ENCODE results near the gene BHLHE23. TPM values are rescaled to one million over a fixed set of nuclear protein-coding genes. Genes with fewer than 3 reads are reported as not detected.

BHLHE23 gene
- total RNA-seq, 2 donors from 2014 or later: not detected

- H3K27ac ChIP-seq: no peak overlapping the region
- TF ChIP-seq CTCF (IDR thresholded peaks at IDR 0.05): no peak
- H3K36me3 ChIP-seq: no peaks in the 10 kb centered on the region
- H3K4me3 ChIP-seq: no peak overlapping the region
- intact Hi-C loops (cut with DNase I): no loop called here
- no peak overlapping the region for H3K9ac ChIP-seq (ENCODE audit: low read depth in 2 of 2, low read length in 2 of 2)
- no peak for DNase-seq
- H3K9me3 ChIP-seq: no peaks in the 10 kb centered on the region
- H3K4me1 ChIP-seq: no peaks in the 10 kb centered on the region
- H3K27me3 ChIP-seq: peaks cover 8% of the 10 kb centered on the region
Observed at GRCh38 chr20:62997417-62998035, 9.2 kb downstream of the BHLHE23 start.

GRCh38 chr20:62996596-62996982 is 10.2 kb downstream of the BHLHE23 start:
- no peak for DNase-seq
- no peak overlapping the region for H3K27ac ChIP-seq

GRCh38 chr20:62995898-62996595 is 10.7 kb downstream of the BHLHE23 start:
- no peaks in the 10 kb centered on the region for H3K36me3 ChIP-seq
- peaks cover 4% of the 10 kb centered on the region for H3K27me3 ChIP-seq
- DNase-seq: no peak
- intact Hi-C loops (cut with DNase I): no loop called here
- no peaks in the 10 kb centered on the region for H3K9me3 ChIP-seq
- no peak overlapping the region for H3K4me3 ChIP-seq
- no peak for TF ChIP-seq CTCF (IDR thresholded peaks at IDR 0.05)
- H3K9ac ChIP-seq (ENCODE audit: low read depth in 2 of 2, low read length in 2 of 2): no peak overlapping the region
- H3K4me1 ChIP-seq: no peaks in the 10 kb centered on the region
- H3K27ac ChIP-seq: no peak overlapping the region

More at GRCh38 chr20:62996596-62996982, 10.2 kb downstream of the BHLHE23 start:
- H3K36me3 ChIP-seq: no peaks in the 10 kb centered on the region
- H3K4me3 ChIP-seq: no peak overlapping the region
- intact Hi-C loops (cut with DNase I): no loop called here
- TF ChIP-seq CTCF (IDR thresholded peaks at IDR 0.05): no peak
- H3K4me1 ChIP-seq: no peaks in the 10 kb centered on the region
- peaks cover 4% of the 10 kb centered on the region for H3K27me3 ChIP-seq
- H3K9ac ChIP-seq (ENCODE audit: low read depth in 2 of 2, low read length in 2 of 2): no peak overlapping the region
- H3K9me3 ChIP-seq: no peaks in the 10 kb centered on the region

- H3K9ac ChIP-seq (ENCODE audit: low read depth in 2 of 2, low read length in 2 of 2): no peak overlapping the region
- H3K4me1 ChIP-seq: no peaks in the 10 kb centered on the region
- H3K27ac ChIP-seq: no peak overlapping the region
- TF ChIP-seq CTCF (IDR thresholded peaks at IDR 0.05): no peak
- no peak overlapping the region for H3K4me3 ChIP-seq
- no peak for DNase-seq
- H3K36me3 ChIP-seq: no peaks in the 10 kb centered on the region
- intact Hi-C loops (cut with DNase I): no loop called here
- H3K9me3 ChIP-seq: no peaks in the 10 kb centered on the region
- peaks cover 4% of the 10 kb centered on the region for H3K27me3 ChIP-seq
Observed at GRCh38 chr20:62995481-62995880, 11.3 kb downstream of the BHLHE23 start.

GRCh38 chr20:62994869-62995281 is 11.9 kb downstream of the BHLHE23 start:
- TF ChIP-seq CTCF (IDR thresholded peaks at IDR 0.05): no peak
- intact Hi-C loops (cut with DNase I): no loop called here
- Histone ChIP-seq H3K36me3 (no peaks in the 10 kb centered on the region), H3K9me3 (no peaks in the 10 kb centered on the region), H3K9ac (ENCODE audit: low read depth in 2 of 2, low read length in 2 of 2) (no peak overlapping the region), H3K27ac (no peak overlapping the region), H3K27me3 (peaks cover 4% of the 10 kb centered on the region), H3K4me3 (no peak overlapping the region), H3K4me1 (no peaks in the 10 kb centered on the region)
- no peak for DNase-seq
